ENCODE results near the gene EPYC.

GRCh38 chr12:90995010-90995409, 9.8 kb downstream of the EPYC start:
- TF ChIP-seq POLR2A (IDR thresholded peaks at IDR 0.05): no peak
- TF ChIP-seq CTCF (IDR thresholded peaks at IDR 0.05): no peak
